SK-N-MC (cell line): Measurements from ENCODE around the gene CDKAL1.
A peak's percentile ranks its signal among the peaks of the same experiment; 100 is the strongest.

Experiments used
- DNase-seq: peaks from one replicate; pipeline ENCODE4 v3.0.0-alpha.2; 2011; ENCODE audit warnings: low read depth, low spot score
- H3K27ac ChIP-seq: fragments of 200-600 bp; sonication (generic); 2 replicates; pipeline ENCODE4 v1.5.1; 2016; ENCODE audit warnings: mixed run types
- H3K36me3 ChIP-seq: fragments of 200-600 bp; sonication (generic); 2 replicates; pipeline ENCODE4 v1.6.1; 2017; ENCODE audit warnings: antibody characterized with exemption, low read length, mixed read lengths; ENCODE audit not compliant: insufficient read depth
- H3K4me3 ChIP-seq: fragments of 200-600 bp; sonication (generic); 2 replicates; pipeline ENCODE4 v1.5.1; 2016
- H3K9ac ChIP-seq: fragments of 200-600 bp; sonication (generic); 2 replicates; pipeline ENCODE4 v1.8.0; 2017; ENCODE audit warnings: mixed run types, mixed read lengths; ENCODE audit not compliant: insufficient read length
- H3K9me3 ChIP-seq: fragments of 200-600 bp; sonication (generic); 2 replicates; pipeline ENCODE4 v1.6.1; 2017; ENCODE audit warnings: low read depth, mild to moderate bottlenecking, antibody characterized with exemption, low read length, moderate library complexity, mixed read lengths
- EZH2 ChIP-seq: fragments of 200-600 bp; sonication (generic); IDR thresholded peaks from one replicate; pipeline ENCODE4 v1.6.1; 2017; ENCODE audit warnings: antibody characterized with exemption
- FOXP2 ChIP-seq: optimal IDR thresholded peaks from 2 replicates; pipeline ENCODE3; 2011; ENCODE audit warnings: mild to moderate bottlenecking, moderate library complexity; ENCODE audit not compliant: insufficient read depth; ENCODE audit errors: extremely low read length, control extremely low read depth
- POLR2AphosphoS5 ChIP-seq: IDR thresholded peaks from 2 replicates; pipeline ENCODE4 v1.6.1; 2012; ENCODE audit warnings: mild to moderate bottlenecking, low read depth, low read length, borderline replicate concordance

Gene CDKAL1

GRCh38 chr6:21102624-21103023, 568.4 kb downstream of the CDKAL1 start:
- Histone ChIP-seq H3K4me3 (no peak overlapping the region), H3K27ac (no peak overlapping the region), H3K9ac (no peak overlapping the region), H3K9me3 (no peaks in the 10 kb centered on the region), H3K36me3 (no peaks in the 10 kb centered on the region)
- DNase-seq, result no peak
- no peak for TF ChIP-seq EZH2
- no peak for TF ChIP-seq POLR2AphosphoS5
- no peak for TF ChIP-seq FOXP2

- no peak for DNase-seq
- Histone ChIP-seq H3K9ac (no peak overlapping the region), H3K4me3 (no peak overlapping the region), H3K9me3 (no peaks in the 10 kb centered on the region), H3K27ac (no peak overlapping the region), H3K36me3 (no peaks in the 10 kb centered on the region)
- TF ChIP-seq POLR2AphosphoS5 (no peak), FOXP2 (no peak), EZH2 (no peak)
Observed at GRCh38 chr6:21103626-21104224, 569.5 kb downstream of the CDKAL1 start.

GRCh38 chr6:21104288-21104687, 570.0 kb downstream of the CDKAL1 start:
- Histone ChIP-seq H3K4me3 (no peak overlapping the region), H3K36me3 (no peaks in the 10 kb centered on the region), H3K9me3 (no peaks in the 10 kb centered on the region), H3K27ac (no peak overlapping the region), H3K9ac (no peak overlapping the region)
- no peak for TF ChIP-seq FOXP2
- no peak for TF ChIP-seq POLR2AphosphoS5
- no peak for TF ChIP-seq EZH2
- no peak for DNase-seq

- Histone ChIP-seq H3K36me3 (no peaks in the 10 kb centered on the region), H3K9me3 (no peaks in the 10 kb centered on the region), H3K4me3 (no peak overlapping the region), H3K9ac (no peak overlapping the region), H3K27ac (no peak overlapping the region)
- DNase-seq, result no peak
- TF ChIP-seq POLR2AphosphoS5 (no peak), EZH2 (no peak), FOXP2 (no peak)
Observed at GRCh38 chr6:21107796-21108195, 573.5 kb downstream of the CDKAL1 start.

GRCh38 chr6:21109391-21110178, 575.3 kb downstream of the CDKAL1 start:
- peak overlapping the region; percentile 40; the same call in 1 of the 2 replicates for H3K27ac ChIP-seq
- no peak for TF ChIP-seq EZH2
- TF ChIP-seq FOXP2, result no peak
- no peak for TF ChIP-seq POLR2AphosphoS5
- H3K9ac ChIP-seq, result no peak overlapping the region

GRCh38 chr6:21110684-21111083, 576.4 kb downstream of the CDKAL1 start:
- Histone ChIP-seq H3K36me3 (no peaks in the 10 kb centered on the region), H3K27ac (no peak overlapping the region), H3K4me3 (no peak overlapping the region), H3K9me3 (no peaks in the 10 kb centered on the region), H3K9ac (no peak overlapping the region)
- TF ChIP-seq POLR2AphosphoS5 (no peak), FOXP2 (no peak), EZH2 (no peak)
- no peak for DNase-seq

More at GRCh38 chr6:21109391-21110178, 575.3 kb downstream of the CDKAL1 start:
- Histone ChIP-seq H3K4me3 (peak overlapping the region; percentile 2; the same call in 1 of the 2 replicates), H3K9me3 (no peaks in the 10 kb centered on the region), H3K36me3 (no peaks in the 10 kb centered on the region)
- no peak for DNase-seq

GRCh38 chr6:21111093-21111725, 577.0 kb downstream of the CDKAL1 start:
- H3K9ac ChIP-seq, result no peak overlapping the region
- H3K4me3 ChIP-seq, result peak overlapping the region; percentile 32; the same call in 1 of the 2 replicates
- no peak overlapping the region for H3K27ac ChIP-seq
- H3K9me3 ChIP-seq, result no peaks in the 10 kb centered on the region
- no peaks in the 10 kb centered on the region for H3K36me3 ChIP-seq
- TF ChIP-seq POLR2AphosphoS5 (no peak), EZH2 (no peak), FOXP2 (no peak)
- DNase-seq, result no peak

GRCh38 chr6:21115111-21115510, 580.9 kb downstream of the CDKAL1 start:
- TF ChIP-seq FOXP2, result no peak
- TF ChIP-seq EZH2, result no peak
- TF ChIP-seq POLR2AphosphoS5, result no peak
- Histone ChIP-seq H3K9me3 (no peaks in the 10 kb centered on the region), H3K27ac (no peak overlapping the region), H3K9ac (no peak overlapping the region), H3K4me3 (no peak overlapping the region), H3K36me3 (no peaks in the 10 kb centered on the region)
- DNase-seq, result no peak
